Measurements from ENCODE around the gene TULP1.

DNA sequence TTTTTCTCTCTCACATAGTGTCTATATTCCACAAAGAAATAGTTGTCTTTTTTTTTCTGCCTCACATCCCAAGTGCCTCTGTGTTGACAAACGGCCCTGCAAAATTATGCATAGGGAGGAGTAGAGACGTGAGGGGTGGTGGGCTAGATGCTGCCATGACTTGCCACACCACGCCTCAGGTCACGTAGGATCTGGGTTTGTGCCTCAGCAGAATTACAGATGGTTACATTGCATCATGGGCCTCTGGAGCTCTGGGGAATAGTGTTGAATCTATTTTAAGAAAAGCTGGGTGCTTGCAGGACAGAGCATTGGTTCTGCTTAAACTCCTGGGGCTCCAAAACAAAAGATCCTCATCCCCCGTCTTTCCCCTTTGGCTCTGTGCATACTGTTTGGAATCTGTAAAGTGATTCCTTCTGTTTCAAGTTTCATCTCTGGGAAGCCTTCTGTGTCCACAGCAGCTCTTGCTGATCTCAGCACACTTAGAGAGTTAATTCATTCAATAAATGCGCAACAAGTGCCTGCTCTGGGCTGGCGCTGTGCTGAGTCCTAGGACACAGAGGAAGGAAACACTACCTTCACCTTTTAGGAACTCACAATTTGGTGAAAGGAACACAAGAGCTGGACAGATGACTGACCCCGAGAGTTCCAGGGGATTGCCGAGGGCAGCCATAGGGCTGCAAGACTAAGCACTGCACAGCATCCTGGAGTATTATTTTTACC, 58.1 kb downstream of the TULP1 start:
- TF ChIP-seq RAD21 (CRISPR knock-in tag; IDR thresholded peaks at IDR 0.05), result no peak
- no peak for TF ChIP-seq CREB1 (IDR thresholded peaks at IDR 0.05)
- no peak for TF ChIP-seq CREB1 (CRISPR knock-in tag; IDR thresholded peaks at IDR 0.05)
- TF ChIP-seq KLF16 (CRISPR knock-in tag; IDR thresholded peaks at IDR 0.05), result no peak
